IPS-15b (cell line): ENCODE measurements around the gene CDA.

Experiments
- H3K27me3 ChIP-seq: one replicate; pipeline ENCODE4 v1.6.1; 2013; ENCODE audit warnings: low read length; ENCODE audit not compliant: control insufficient read depth, insufficient read depth
- H3K36me3 ChIP-seq: one replicate; pipeline ENCODE4 v1.6.1; 2013; ENCODE audit warnings: low read length; ENCODE audit not compliant: control insufficient read depth, insufficient read depth
- H3K4me1 ChIP-seq: one replicate; pipeline ENCODE4 v1.6.1; 2013; ENCODE audit warnings: mild to moderate bottlenecking, low read length; ENCODE audit not compliant: control insufficient read depth, insufficient read depth
- H3K4me3 ChIP-seq: one replicate; pipeline ENCODE4 v1.5.1; 2013; ENCODE audit warnings: low read depth, low read length
- H3K9ac ChIP-seq: one replicate; pipeline ENCODE4 v1.6.1; 2013; ENCODE audit warnings: low read depth, mild to moderate bottlenecking, low read length
- H3K9me3 ChIP-seq: one replicate; pipeline ENCODE4 v1.6.1; 2013; ENCODE audit warnings: mild to moderate bottlenecking, low read length; ENCODE audit not compliant: control insufficient read depth, insufficient read depth

Gene CDA

DNA sequence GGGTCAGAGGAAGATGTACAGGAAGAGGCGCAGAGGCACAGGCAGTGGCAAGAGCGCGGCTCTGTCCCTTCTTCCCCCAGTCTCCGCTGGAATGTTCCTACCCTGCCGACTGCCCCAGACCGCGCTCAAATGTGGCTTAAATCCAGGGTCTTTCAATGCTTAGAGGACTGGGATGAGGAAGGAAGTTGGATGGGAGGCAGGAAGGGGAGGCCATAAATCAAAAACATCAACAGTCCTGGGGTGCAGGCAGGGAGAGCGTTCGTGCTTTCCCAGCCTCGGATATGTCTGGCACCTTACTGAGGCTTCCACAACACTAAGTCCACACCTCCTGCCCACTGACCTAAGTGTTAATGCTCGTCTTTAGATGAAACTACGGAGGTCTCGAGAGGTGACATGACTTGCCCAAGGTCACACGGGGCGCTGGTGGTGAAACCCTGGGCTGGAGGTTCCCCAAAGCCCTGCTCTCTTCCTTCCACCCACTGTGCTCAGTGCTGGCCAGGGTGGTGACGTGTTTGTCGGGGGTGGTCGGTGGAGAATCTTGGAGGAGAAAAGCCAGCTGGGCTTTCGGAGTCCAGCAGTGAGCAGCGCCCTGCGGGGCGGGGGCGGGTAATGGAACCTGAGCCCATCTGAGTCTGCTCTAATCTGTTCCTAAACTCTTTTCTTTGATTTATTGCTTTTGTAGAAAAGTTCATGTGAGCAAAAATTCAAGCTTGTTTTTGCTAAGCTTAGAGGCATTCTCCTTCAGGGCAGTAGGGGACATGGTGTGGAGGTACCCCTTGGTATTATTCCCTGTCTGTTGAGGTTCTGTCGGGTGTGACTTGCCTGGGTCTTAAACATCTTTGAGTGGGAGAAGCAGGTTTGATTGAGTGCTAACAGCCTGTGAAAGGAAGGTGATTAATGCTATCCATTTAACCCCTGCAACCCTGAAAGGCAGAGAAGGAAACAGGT, 708 bp downstream of the CDA start:
- Histone ChIP-seq H3K27me3 (no peaks in the 10 kb centered on the region), H3K36me3 (no peaks in the 10 kb centered on the region), H3K9ac (peak overlapping the region; percentile 50), H3K4me1 (peaks cover 7% of the 10 kb centered on the region), H3K4me3 (peak overlapping the region; percentile 40), H3K9me3 (no peaks in the 10 kb centered on the region)

DNA sequence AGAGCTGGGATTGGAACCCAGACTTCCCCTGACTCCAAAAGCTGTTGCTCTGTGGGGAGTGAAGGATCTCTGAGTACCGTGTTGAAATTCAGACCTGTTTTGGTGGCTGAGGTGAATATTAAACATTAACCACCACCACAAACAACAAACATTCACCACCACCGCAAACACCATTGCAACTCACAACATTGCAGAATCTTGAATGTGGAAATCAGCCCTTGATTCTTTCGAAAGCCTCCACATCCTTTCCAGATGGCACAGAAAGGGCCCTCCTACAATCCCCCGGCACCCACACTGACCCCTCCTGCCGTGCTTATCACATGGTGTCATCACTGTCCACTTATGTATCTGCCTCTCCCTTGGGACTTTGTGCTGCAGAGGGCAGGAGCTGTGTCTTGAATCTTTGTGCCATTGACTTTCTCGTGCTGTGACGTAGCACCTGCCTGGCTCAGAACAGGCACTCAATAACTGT, 1.4 kb downstream of the CDA start:
- H3K36me3 ChIP-seq = no peaks in the 10 kb centered on the region
- no peak overlapping the region for H3K9ac ChIP-seq
- no peaks in the 10 kb centered on the region for H3K9me3 ChIP-seq
- H3K27me3 ChIP-seq = no peaks in the 10 kb centered on the region
- H3K4me3 ChIP-seq = no peak overlapping the region
- H3K4me1 ChIP-seq = peaks cover 7% of the 10 kb centered on the region

DNA sequence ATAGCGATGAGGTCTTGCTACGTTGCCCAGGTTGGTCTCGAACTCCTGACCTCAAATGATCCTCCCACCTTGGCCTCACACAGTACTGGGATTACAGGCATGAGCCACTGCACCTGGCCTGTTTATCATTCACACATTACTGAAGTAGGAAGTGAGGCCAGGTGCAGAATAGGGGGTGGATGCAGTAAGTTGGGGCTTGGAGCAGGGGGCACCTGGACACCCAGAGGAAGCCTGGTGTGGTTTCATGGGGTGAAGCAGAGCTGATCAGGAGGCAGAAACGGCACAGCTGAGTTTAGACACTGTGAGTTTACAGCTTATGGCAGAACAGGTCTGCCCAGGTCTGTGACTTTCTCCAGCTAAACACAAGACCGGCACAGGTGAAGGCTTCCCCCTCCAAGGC, 4.9 kb downstream of the CDA start:
- Histone ChIP-seq H3K36me3 (no peaks in the 10 kb centered on the region), H3K9me3 (no peaks in the 10 kb centered on the region), H3K9ac (no peak overlapping the region), H3K4me3 (no peak overlapping the region), H3K4me1 (peaks cover 7% of the 10 kb centered on the region), H3K27me3 (no peaks in the 10 kb centered on the region)

DNA sequence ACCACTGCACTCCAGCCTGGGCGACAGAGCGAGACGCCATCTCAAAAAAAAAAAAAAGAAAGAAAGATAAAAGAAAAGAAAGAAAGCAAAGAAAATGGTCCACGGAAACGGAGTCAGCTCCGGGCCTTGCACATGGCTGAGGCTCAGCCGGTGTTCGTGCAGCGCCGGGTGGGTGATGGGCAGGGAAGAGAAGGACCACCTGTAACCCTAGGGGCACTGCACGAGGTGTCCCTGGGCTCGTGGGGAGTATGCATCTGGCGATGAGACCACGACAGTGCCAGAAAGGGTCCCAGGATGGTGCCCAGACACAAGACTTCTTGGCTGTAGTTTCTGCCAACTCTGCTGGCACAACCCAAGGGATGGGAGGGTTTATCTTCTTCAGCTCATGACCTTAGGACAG, 5.8 kb downstream of the CDA start:
- H3K4me1 ChIP-seq = peaks cover 6% of the 10 kb centered on the region

DNA sequence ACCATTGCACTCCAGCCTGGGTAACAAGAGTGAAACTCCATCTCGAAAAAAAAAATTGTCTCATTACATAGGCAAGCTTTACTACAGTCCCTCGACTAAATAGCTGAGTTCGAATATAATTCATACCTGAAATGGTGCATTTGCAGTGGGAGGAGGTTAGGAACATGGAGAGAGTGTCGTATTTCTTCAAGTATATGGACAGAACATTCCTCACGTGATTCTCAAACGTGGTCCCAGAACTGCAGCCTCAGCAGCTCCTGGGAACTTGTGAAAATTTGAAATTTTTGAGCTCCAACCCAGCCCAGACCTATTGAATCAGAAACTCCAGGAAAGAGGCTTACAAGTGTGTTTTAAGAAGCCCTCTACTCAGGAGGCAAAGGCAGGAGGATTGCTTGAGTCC, 7.2 kb downstream of the CDA start:
- no peak overlapping the region for H3K9ac ChIP-seq
- no peaks in the 10 kb centered on the region for H3K36me3 ChIP-seq
- no peaks in the 10 kb centered on the region for H3K27me3 ChIP-seq
- no peaks in the 10 kb centered on the region for H3K9me3 ChIP-seq
- no peak overlapping the region for H3K4me3 ChIP-seq
- H3K4me1 ChIP-seq = no peaks in the 10 kb centered on the region

More for the DNA sequence above, 5.8 kb downstream of the CDA start:
- Histone ChIP-seq H3K27me3 (no peaks in the 10 kb centered on the region), H3K9ac (no peak overlapping the region), H3K4me3 (no peak overlapping the region), H3K36me3 (no peaks in the 10 kb centered on the region), H3K9me3 (no peaks in the 10 kb centered on the region)

DNA sequence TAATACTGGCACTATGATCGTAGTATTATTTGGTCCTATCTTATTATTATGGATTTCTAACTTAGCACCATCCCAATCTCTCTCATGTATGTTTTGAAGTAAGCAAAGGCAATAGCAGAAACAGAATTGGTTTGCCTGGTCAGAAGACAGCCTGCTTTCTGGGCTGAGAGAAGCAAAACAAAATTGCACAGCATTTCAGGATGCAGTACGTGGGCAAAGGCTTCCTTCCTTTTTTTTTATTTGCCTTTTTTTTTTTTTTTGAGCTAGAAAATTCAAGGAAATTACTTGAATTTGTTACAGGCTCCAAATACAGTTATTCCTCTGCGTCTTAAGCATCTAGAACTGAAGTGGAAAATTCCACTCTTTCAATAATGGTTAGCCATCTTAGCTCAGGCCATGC, 8.8 kb downstream of the CDA start:
- no peaks in the 10 kb centered on the region for H3K27me3 ChIP-seq
- H3K4me1 ChIP-seq = no peaks in the 10 kb centered on the region
- H3K9ac ChIP-seq = no peak overlapping the region

DNA sequence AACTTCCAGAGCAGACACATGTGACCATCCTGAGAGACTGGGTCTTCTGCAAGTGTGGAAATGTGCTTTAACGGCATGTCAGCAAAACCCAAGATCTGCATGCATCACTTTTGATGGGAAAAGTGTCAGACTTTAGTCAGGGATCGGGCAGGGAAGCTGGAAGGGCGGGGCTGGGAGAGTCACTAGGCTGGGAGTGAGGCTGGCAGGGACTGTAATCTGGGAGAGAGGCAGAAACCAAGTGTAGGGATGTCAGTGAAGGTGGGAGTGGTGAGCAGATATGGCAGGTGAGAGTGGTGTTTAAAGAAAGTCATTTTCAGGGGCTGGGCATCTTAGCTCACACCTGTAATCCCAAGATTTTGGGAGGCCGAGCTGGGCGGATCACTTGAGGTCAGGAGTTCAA, 11.3 kb downstream of the CDA start:
- Histone ChIP-seq H3K9me3 (no peaks in the 10 kb centered on the region), H3K36me3 (no peaks in the 10 kb centered on the region), H3K9ac (no peak overlapping the region), H3K4me3 (no peak overlapping the region), H3K27me3 (no peaks in the 10 kb centered on the region), H3K4me1 (no peaks in the 10 kb centered on the region)

More for the DNA sequence above, 8.8 kb downstream of the CDA start:
- Histone ChIP-seq H3K9me3 (no peaks in the 10 kb centered on the region), H3K4me3 (no peak overlapping the region), H3K36me3 (no peaks in the 10 kb centered on the region)

DNA sequence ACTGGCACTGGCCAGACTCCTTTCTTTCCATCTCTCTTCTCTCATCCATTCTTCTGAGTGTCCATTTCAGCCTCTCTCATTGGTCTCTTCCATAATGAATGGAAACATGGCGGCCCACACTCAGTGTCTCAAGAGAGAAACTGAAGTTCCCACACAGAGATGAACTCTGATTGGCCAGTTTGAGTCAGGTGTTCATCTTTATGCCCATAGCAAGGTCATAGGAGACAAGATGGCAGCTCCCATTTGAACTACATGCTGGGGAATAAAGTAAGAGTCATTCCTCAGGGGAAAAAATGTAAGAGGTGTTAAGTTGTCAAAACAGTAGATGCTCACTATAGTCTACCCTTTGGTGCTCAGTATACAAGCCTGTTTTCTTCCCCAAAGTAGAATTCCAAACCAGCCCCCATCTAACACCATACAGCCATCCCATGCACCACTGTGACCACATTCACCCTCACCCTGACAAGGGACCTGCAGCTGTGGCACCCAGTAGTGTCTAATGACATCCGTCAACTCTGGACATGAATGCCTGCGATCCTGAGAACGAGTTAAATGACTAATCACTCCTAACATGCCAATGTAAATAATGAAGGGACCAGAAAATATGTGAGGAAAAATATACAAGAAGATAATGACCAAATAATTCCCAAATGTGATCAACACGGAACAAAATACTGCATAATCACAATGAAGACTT, 12.4 kb downstream of the CDA start:
- Histone ChIP-seq H3K9me3 (no peaks in the 10 kb centered on the region), H3K36me3 (no peaks in the 10 kb centered on the region), H3K27me3 (no peaks in the 10 kb centered on the region), H3K9ac (no peak overlapping the region), H3K4me1 (no peaks in the 10 kb centered on the region), H3K4me3 (no peak overlapping the region)

DNA sequence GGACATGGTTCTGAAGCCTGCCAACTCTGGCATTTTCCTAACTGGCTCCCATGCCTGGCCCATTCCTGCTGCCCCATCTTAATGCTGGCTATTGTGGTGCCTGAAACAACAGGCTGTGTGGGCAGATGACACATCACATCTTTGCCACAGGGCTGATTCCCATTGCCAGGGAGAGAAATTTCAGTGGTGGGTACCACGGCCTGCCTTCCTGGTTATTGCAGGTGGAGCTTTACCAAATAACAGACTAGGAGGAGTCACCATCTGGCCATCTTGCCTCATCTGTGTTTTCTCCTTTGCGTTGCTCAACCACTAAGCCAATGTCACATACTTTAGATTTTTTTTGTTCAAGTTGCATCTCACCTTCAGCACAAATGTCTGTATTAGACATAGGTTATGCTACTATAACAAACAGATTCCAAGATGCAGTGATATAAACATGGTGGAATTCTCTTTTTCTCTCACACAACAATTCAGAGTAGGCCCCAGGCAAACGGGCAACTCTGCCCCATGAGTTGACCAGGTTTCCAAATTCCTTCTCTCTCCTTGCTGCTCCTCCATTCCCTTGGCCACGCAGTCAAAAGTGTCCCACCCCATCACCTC, 14.1 kb downstream of the CDA start:
- no peak overlapping the region for H3K4me3 ChIP-seq
- H3K4me1 ChIP-seq = no peaks in the 10 kb centered on the region
- H3K36me3 ChIP-seq = no peaks in the 10 kb centered on the region
- H3K9me3 ChIP-seq = no peaks in the 10 kb centered on the region
- H3K9ac ChIP-seq = no peak overlapping the region
- no peaks in the 10 kb centered on the region for H3K27me3 ChIP-seq

DNA sequence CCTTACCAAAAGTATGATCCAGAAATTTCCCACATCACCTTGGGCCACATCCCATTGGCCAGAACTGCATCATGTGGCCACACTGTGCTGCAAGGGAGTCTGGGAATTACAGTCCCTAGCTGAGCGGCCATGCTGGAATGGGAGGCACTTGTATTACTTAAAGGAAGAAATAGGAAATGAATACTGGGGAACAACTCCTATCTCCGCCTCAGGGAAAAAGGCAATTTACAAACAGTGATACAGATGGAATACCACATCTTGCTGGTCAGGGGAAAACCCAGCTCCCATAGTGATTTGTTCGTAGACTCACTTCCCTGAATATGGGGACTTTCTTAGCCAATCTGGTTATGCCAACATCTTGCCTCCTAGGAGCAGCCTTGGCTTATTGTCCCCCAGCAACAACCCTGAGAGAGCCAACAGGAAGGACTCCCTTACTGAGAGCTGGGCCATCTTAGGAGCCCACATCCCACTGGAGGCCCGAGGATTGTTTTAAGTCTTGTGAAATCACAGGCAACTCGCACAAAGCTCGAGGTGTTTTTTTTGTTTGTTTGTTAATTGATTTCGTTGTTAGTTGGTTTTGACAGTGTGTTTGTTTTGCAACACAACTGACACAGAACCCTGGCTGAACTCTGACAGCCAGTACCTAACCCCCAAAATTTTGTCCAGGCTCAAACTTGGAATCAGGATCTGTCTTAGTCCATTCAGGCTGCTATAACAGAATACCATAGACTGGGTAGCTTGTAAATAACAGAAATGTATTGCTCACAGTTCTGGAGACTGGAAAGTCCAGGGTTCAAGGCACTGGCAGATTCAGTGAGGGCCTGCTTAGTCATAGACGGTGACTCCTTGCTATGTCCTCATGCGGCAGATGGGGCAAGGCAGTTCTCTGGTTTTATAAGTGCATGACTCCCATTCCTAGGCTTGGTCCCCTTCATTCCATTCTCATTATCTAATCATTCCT, 14.9 kb downstream of the CDA start:
- Histone ChIP-seq H3K9me3 (no peaks in the 10 kb centered on the region), H3K36me3 (no peaks in the 10 kb centered on the region), H3K9ac (no peak overlapping the region), H3K27me3 (no peaks in the 10 kb centered on the region), H3K4me3 (no peak overlapping the region), H3K4me1 (no peaks in the 10 kb centered on the region)

DNA sequence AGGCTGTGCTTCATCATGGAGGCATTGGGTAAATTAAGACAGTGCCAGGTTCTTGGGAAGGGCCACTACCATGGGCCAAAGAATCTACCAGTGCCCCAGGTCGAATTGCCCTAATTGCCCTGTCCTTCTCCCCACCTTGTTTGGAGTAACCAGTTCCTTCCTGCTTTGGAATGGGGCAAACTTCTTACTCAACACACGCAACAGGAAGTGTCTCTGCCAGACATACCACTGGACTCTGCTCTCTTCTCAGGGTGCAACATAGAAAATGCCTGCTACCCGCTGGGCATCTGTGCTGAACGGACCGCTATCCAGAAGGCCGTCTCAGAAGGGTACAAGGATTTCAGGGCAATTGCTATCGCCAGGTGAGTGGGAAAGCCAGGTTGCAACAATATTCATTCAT, 15.8 kb downstream of the CDA start:
- H3K27me3 ChIP-seq = no peaks in the 10 kb centered on the region

More for the DNA sequence above, 15.8 kb downstream of the CDA start:
- Histone ChIP-seq H3K9me3 (no peaks in the 10 kb centered on the region), H3K36me3 (no peaks in the 10 kb centered on the region), H3K4me1 (peaks cover 3% of the 10 kb centered on the region), H3K4me3 (no peak overlapping the region), H3K9ac (no peak overlapping the region)
